OCI-LY7 (cell line): Measurements from ENCODE around the gene KNDC1. TPM values are rescaled to one million over a fixed set of nuclear protein-coding genes. Genes with fewer than 3 reads are reported as not detected.

Experiments
- BruUV-seq: library from RNA; stranded (reverse); fragments of 400-500 nt; replicated peaks from 2 replicates; lab custom pipeline; 2021; lab: Mats Ljungman, UMichigan
- CTCF ChIA-PET: fragments of 300-600 bp; sonication (Branson Sonifier 250); formaldehyde crosslinking; loops from one replicate; lab custom pipeline; 2022; ENCODE audit warnings: antibody characterized with exemption; ENCODE audit not compliant: unreplicated experiment; lab: Charles Lee
- POLR2A ChIA-PET: fragments of 300-600 bp; sonication (Branson Sonifier 250); formaldehyde crosslinking; loops from one replicate; lab custom pipeline; 2022; ENCODE audit warnings: antibody characterized with exemption; lab: Charles Lee
- DNase-seq: peaks from one replicate; pipeline ENCODE4 v3.0.0-alpha.2; 2015; ENCODE audit warnings: low spot score
- H2AFZ ChIP-seq: fragments of 200-600 bp; sonication (generic), shearing (Covaris generic); 2 replicates; pipeline ENCODE4 v1.6.1; 2014; ENCODE audit warnings: mild to moderate bottlenecking, antibody characterized with exemption, low read length, moderate library complexity
- H3K27ac ChIP-seq: fragments of 200-600 bp; sonication (generic); 2 replicates; pipeline ENCODE4 v1.5.1; 2014; ENCODE audit warnings: mixed run types, low read depth, mild to moderate bottlenecking, moderate library complexity, low read length, inconsistent platforms; ENCODE audit not compliant: poor library complexity, severe bottlenecking
- H3K36me3 ChIP-seq: fragments of 200-600 bp; sonication (generic); 2 replicates; pipeline ENCODE4 v1.6.1; 2014; ENCODE audit warnings: mild to moderate bottlenecking, antibody characterized with exemption, low read length, moderate library complexity, mixed read lengths; ENCODE audit not compliant: insufficient read depth
- H3K4me1 ChIP-seq: fragments of 200-600 bp; sonication (generic); 2 replicates; pipeline ENCODE4 v1.5.1; 2014; ENCODE audit warnings: mild to moderate bottlenecking, low read length; ENCODE audit not compliant: insufficient read depth, poor library complexity, severe bottlenecking
- H3K4me2 ChIP-seq: fragments of 200-600 bp; sonication (generic); 2 replicates; pipeline ENCODE4 v1.6.1; 2014; ENCODE audit warnings: mild to moderate bottlenecking, low read length
- H3K4me3 ChIP-seq: fragments of 200-600 bp; sonication (generic); 2 replicates; pipeline ENCODE4 v1.5.1; 2014; ENCODE audit warnings: mild to moderate bottlenecking, low read depth, low read length; ENCODE audit not compliant: poor library complexity, severe bottlenecking
- H3K79me2 ChIP-seq: fragments of 200-600 bp; sonication (generic); 2 replicates; pipeline ENCODE4 v1.6.1; 2016; ENCODE audit warnings: low read depth, mild to moderate bottlenecking, low read length, moderate library complexity, mixed read lengths; ENCODE audit not compliant: insufficient read depth
- H3K9me2 ChIP-seq: fragments of 200-600 bp; sonication (generic); 2 replicates; pipeline ENCODE4 v1.6.1; 2016; ENCODE audit warnings: mild to moderate bottlenecking, low read length, mixed read lengths; ENCODE audit not compliant: insufficient read depth
- H3K9me3 ChIP-seq: fragments of 200-600 bp; sonication (generic); 2 replicates; pipeline ENCODE4 v1.6.1; 2014; ENCODE audit warnings: mild to moderate bottlenecking, mixed run types, low read length, mixed read lengths
- H4K20me1 ChIP-seq: fragments of 200-600 bp; sonication (generic); 2 replicates; pipeline ENCODE4 v1.6.1; 2014; ENCODE audit warnings: mild to moderate bottlenecking, antibody characterized with exemption, low read length, moderate library complexity, mixed read lengths; ENCODE audit not compliant: insufficient read depth
- CTCF ChIP-seq: fragments of 200-600 bp; sonication (generic); conservative IDR thresholded peaks from 2 replicates; pipeline ENCODE4 v1.5.1; 2014; ENCODE audit warnings: mild to moderate bottlenecking, antibody characterized with exemption, low read length, moderate library complexity, mixed read lengths
- EZH2phosphoT487 ChIP-seq: fragments of 200-600 bp; sonication (generic); IDR thresholded peaks from 2 replicates; pipeline ENCODE4 v1.6.1; 2018; ENCODE audit warnings: low read depth, borderline replicate concordance, mild to moderate bottlenecking, mixed run types, antibody characterized with exemption, low read length, moderate library complexity, mixed read lengths
- intact Hi-C: fragments of 100-400 bp; cut with micrococcal nuclease; formaldehyde crosslinking; loops from one replicate; pipeline ENCODE4 v1.10.0; 2022; ENCODE audit not compliant: unreplicated experiment
- total RNA-seq, 2 experiments: library from RNA; depleted of rRNA in 1 of 2; stranded (reverse); fragments of >200 nt in 1 of 2; shearing (Covaris generic) in 1 of 2; gene quantifications; 2 replicates each; pipeline ENCODE4 v1.2.3, GENCODE V29; 2014 to 2022

Gene KNDC1
- total RNA-seq, 2 experiments from 2014 or later = not detected

DNA sequence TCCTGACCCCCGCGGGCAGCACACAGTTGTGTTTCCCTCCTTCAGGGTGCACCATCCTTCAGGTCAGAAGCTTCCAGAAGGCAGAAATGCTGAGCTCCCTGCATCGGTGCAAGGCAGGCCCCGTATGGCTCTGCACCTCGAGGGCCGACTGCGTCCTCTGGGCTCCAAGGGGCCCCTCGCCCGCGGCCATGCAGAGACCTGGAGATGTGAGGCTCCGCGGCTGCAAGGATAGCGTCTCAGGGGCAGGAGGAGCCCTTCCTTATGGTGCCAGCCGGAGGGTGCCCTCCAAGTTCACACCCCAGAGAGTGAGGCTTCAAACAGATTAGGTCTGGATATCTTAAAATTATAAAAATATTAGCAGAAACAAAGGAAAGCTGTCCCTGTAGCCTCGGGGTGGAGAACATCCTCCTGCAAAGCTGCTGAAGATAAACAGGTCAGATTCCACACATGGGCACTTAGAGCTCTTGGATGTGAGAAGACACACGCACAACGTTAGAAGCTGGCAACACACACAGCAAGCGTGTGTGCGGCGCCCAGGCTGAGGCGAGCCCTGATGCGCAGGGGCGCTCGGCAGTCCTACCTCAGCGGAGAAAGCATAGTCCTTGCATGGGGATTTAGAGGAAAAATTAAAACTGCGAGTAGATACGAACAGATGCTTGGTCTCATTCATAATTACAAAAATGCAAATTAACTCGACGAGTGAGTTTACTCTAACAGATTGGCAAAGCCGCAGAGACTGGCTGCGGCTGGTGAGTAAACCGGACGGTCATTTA is 20.4 kb downstream of the KNDC1 start:
- CTCF ChIA-PET = no interaction called here

DNA sequence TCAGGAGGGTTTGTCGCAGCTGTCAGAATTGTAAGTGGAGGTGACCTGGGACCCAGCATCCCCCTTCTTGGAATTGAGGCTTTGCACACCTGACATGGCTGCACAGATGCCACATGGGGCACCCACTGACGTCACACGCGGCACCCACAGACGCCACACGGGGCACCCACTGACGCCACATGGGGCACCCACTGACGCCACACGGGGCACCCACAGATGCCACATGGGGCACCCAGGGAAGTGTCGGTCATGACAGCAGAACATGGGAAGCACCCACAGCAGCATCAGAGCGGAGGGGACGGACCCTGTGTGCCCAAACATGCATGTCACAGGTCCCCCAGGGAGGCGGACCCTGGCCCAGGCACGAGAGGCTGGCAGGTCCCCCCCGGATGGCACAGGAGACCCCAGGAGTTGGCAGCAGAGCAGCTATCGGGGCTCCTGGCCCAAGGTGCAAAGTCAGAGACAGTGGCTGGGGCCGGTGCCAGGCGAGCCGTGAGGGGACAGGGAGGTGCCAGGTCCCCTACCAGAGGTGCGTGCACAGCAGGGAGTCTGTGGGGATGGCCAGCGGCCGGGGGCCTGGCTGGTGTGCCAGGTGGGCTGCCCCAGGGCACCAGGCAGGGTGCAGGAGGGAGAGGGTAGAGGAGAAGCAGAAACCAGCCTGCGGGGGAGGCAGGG is 21.1 kb downstream of the KNDC1 start:
- no TSS peak for BruUV-seq
- no peaks in the 10 kb centered on the region for H3K9me2 ChIP-seq
- no peaks in the 10 kb centered on the region for H4K20me1 ChIP-seq
- H3K27ac ChIP-seq = no peak overlapping the region
- H3K4me3 ChIP-seq = no peak overlapping the region
- H2AFZ ChIP-seq = no peak overlapping the region
- no peaks in the 10 kb centered on the region for H3K36me3 ChIP-seq
- no peak overlapping the region for H3K4me2 ChIP-seq
- CTCF ChIA-PET = no interaction called here
- no peak for DNase-seq
- no peaks in the 10 kb centered on the region for H3K79me2 ChIP-seq
- intact Hi-C loops = no loop called here
- 0 out of 2 replicates have a peak, but pooled peaks cover 7% of the 10 kb centered on the region for H3K9me3 ChIP-seq
- no peak for TF ChIP-seq EZH2phosphoT487
- TF ChIP-seq CTCF = no peak
- no peaks in the 10 kb centered on the region for H3K4me1 ChIP-seq
- POLR2A ChIA-PET = no interaction called here

More for the DNA sequence above, 20.4 kb downstream of the KNDC1 start:
- POLR2A ChIA-PET = no interaction called here
- Histone ChIP-seq H2AFZ (no peak overlapping the region), H3K79me2 (no peaks in the 10 kb centered on the region), H3K27ac (no peak overlapping the region), H3K4me2 (no peak overlapping the region), H4K20me1 (no peaks in the 10 kb centered on the region), H3K4me3 (no peak overlapping the region), H3K9me3 (0 out of 2 replicates have a peak, but pooled peaks cover 7% of the 10 kb centered on the region), H3K36me3 (no peaks in the 10 kb centered on the region), H3K9me2 (no peaks in the 10 kb centered on the region), H3K4me1 (no peaks in the 10 kb centered on the region)
- BruUV-seq = no TSS peak
- intact Hi-C loops = no loop called here
- DNase-seq = no peak
- TF ChIP-seq CTCF (no peak), EZH2phosphoT487 (no peak)

GRCh38 chr10:133182190-133182589 is 22.2 kb downstream of the KNDC1 start:
- H3K4me1 ChIP-seq = no peaks in the 10 kb centered on the region
- 0 out of 2 replicates have a peak, but pooled peaks cover 7% of the 10 kb centered on the region for H3K9me3 ChIP-seq
- H3K4me3 ChIP-seq = no peak overlapping the region
- CTCF ChIA-PET = no interaction called here
- TF ChIP-seq CTCF (no peak), EZH2phosphoT487 (no peak)
- H3K27ac ChIP-seq = no peak overlapping the region
- intact Hi-C loops = no loop called here
- POLR2A ChIA-PET = no interaction called here
- no peak overlapping the region for H3K4me2 ChIP-seq
- no TSS peak for BruUV-seq
- no peaks in the 10 kb centered on the region for H3K36me3 ChIP-seq
- no peak overlapping the region for H2AFZ ChIP-seq
- DNase-seq = no peak
- H3K9me2 ChIP-seq = no peaks in the 10 kb centered on the region
- no peaks in the 10 kb centered on the region for H4K20me1 ChIP-seq
- H3K79me2 ChIP-seq = no peaks in the 10 kb centered on the region
